ENCODE data around the gene PSG7.
"Not testable (repeated sequence)": the region's sequence is repeated elsewhere in the genome, so short reads cannot be mapped to it uniquely, and the experiment has no call there.

GRCh38 chr19:42890446-42890845, 46.6 kb downstream of the PSG7 start:
- TF ChIP-seq, protein P1, sequence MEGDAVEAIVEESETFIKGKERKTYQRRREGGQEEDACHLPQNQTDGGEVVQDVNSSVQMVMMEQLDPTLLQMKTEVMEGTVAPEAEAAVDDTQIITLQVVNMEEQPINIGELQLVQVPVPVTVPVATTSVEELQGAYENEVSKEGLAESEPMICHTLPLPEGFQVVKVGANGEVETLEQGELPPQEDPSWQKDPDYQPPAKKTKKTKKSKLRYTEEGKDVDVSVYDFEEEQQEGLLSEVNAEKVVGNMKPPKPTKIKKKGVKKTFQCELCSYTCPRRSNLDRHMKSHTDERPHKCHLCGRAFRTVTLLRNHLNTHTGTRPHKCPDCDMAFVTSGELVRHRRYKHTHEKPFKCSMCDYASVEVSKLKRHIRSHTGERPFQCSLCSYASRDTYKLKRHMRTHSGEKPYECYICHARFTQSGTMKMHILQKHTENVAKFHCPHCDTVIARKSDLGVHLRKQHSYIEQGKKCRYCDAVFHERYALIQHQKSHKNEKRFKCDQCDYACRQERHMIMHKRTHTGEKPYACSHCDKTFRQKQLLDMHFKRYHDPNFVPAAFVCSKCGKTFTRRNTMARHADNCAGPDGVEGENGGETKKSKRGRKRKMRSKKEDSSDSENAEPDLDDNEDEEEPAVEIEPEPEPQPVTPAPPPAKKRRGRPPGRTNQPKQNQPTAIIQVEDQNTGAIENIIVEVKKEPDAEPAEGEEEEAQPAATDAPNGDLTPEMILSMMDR (IDR thresholded peaks at IDR 0.05), result not testable (repeated sequence)
- not testable (repeated sequence) for TF ChIP-seq POLR2A (IDR thresholded peaks at IDR 0.05)
